ENCODE measurements around the gene PLD1.

PLD1 gene

GRCh38 chr3:171561596-171562323 is 248.5 kb downstream of the PLD1 start:
- DNase-seq (ENCODE audit: low spot score): no peak

GRCh38 chr3:171559586-171559985 is 250.7 kb downstream of the PLD1 start:
- no peak for DNase-seq (ENCODE audit: low spot score)

GRCh38 chr3:171558188-171558696 is 252.0 kb downstream of the PLD1 start:
- no peak for DNase-seq (ENCODE audit: low spot score)

- no peak for DNase-seq (ENCODE audit: low spot score)
Measured at GRCh38 chr3:171557173-171557572, 253.1 kb downstream of the PLD1 start.

- no peak for DNase-seq (ENCODE audit: low spot score)
Measured at GRCh38 chr3:171556574-171557145, 253.6 kb downstream of the PLD1 start.

- no peak for DNase-seq (ENCODE audit: low spot score)
Measured at GRCh38 chr3:171556148-171556547, 254.1 kb downstream of the PLD1 start.

- no peak for DNase-seq (ENCODE audit: low spot score)
Measured at GRCh38 chr3:171553086-171553485, 257.2 kb downstream of the PLD1 start.

GRCh38 chr3:171552531-171552930 is 257.8 kb downstream of the PLD1 start:
- DNase-seq (ENCODE audit: low spot score): no peak

- DNase-seq (ENCODE audit: low spot score): no peak
Measured at GRCh38 chr3:171551296-171551695, 259.0 kb downstream of the PLD1 start.
